Activated gamma-delta T cell treated with anti-CD3 and anti-CD28 coated beads, Interleukin-2, amount 50 U/mL, for 16 hours (primary cell): ENCODE results near the gene NHERF1.

ENCODE experiments used
- DNase-seq: peaks from one replicate; pipeline ENCODE4 v3.0.0-alpha.2; 2020; ENCODE audit warnings: low read depth

NHERF1 gene

DNA sequence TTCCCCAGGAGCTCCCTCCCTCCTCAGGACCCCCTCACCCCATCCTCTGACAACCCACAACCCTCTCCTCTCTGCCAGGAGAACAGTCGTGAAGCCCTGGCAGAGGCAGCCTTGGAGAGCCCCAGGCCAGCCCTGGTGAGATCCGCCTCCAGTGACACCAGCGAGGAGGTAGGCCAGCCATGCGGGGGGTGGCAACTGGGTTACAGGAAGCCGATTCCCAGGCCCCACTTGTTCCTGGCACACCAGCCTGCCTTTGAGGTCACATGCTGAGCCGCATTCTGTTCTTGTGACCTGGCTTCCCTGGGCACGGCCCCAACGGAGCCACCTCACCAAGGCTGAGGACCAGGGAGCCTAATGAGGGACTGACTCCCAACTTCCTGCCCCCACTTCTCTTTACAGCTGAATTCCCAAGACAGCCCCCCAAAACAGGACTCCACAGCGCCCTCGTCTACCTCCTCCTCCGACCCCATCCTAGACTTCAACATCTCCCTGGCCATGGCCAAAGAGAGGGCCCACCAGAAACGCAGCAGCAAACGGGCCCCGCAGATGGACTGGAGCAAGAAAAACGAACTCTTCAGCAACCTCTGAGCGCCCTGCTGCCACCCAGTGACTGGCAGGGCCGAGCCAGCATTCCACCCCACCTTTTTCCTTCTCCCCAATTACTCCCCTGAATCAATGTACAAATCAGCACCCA is 19.8 kb downstream of the NHERF1 start:
- DNase-seq, result no peak

DNA sequence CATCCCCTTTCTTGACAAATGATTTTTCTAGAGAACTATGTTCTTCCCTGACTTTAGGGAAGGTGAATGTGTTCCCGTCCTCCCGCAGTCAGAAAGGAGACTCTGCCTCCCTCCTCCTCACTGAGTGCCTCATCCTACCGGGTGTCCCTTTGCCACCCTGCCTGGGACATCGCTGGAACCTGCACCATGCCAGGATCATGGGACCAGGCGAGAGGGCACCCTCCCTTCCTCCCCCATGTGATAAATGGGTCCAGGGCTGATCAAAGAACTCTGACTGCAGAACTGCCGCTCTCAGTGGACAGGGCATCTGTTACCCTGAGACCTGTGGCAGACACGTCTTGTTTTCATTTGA is 20.3 kb downstream of the NHERF1 start:
- DNase-seq, result no peak

DNA sequence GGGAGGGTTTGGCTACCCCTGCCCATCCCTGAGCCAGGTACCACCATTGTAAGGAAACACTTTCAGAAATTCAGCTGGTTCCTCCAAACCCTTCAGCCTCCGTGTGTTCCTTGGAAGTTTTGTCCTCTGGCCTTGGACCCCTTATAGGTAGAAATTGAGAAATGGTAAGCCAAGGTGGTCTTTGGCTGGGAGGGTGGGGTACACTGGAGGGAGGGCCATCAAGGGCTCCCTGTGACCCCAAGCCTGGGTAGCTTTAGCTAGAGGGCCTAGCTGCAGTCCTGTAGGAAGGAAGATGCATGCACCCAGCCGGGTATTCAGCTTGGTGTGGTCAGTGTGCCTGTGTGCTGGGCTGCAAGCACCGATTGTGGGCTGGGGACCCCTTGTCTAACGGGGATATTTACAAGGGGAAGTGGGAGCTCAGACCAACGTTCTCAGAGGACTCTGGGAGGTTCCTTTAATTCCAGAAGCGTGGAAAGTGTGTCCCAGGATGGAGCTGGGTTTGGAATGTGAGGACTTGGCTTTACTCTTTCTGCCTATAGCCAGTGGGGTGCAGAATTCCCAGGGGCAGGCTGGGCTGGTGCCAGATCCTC is 20.9 kb downstream of the NHERF1 start:
- no peak for DNase-seq

- DNase-seq, result no peak
Observed at GRCh38 chr17:74769856-74770497, 21.5 kb downstream of the NHERF1 start.

- DNase-seq, result peak; percentile 62
Observed at GRCh38 chr17:74770498-74771318, 22.3 kb downstream of the NHERF1 start.

GRCh38 chr17:74771319-74771914 is 23.0 kb downstream of the NHERF1 start:
- DNase-seq, result no peak

DNA sequence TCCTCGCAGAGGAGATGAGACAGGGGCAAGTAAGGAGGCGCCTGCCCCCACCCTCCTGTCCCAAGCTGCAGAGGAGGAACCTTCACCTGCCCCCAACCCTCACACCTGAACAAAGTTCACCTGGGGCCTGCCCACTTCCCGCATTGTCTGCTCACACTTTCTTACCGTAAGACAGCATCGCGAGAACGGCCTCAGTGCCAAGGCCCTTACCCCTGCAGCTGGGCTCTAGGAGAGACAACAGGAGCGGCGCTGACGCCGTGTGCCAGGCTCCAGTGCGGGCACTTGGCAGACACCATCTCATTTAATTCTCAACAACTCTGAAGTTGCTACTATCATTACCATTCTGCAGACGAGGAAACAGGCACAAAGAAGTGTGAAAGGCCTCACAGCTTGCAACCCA is 23.6 kb downstream of the NHERF1 start:
- no peak for DNase-seq

GRCh38 chr17:74773414-74773813 is 25.0 kb downstream of the NHERF1 start:
- no peak for DNase-seq

GRCh38 chr17:74773871-74774286 is 25.5 kb downstream of the NHERF1 start:
- DNase-seq, result no peak

DNA sequence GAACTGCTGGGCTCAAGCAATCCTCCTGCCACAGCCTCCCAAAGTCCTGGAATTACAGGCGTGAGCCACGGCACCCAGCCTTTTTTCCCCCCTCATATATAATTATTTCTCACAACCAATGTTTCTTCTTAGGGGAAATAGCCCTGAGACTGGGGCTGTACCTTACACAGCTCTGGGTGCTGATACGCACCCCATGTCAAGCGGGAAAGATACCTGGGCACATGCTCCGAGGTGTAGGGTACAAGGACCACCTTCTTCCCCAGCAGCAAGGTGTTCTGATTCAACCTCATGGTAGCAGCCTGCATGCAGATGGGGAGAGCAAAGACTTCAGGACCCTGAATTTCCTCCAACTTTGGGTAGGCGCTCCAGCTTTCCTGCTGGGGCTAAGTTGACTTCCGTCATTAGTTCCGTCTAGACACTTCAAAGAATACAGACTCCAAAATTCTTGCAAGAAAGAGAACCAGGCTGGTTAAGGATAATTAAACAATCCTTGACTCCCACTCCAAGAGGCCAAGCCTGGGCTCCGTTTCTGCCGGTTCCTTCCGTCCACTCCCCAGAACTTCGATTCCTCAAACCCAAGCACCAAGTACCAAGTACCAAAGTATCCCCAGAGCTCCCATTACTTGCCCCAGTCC is 27.1 kb downstream of the NHERF1 start:
- no peak for DNase-seq

DNA sequence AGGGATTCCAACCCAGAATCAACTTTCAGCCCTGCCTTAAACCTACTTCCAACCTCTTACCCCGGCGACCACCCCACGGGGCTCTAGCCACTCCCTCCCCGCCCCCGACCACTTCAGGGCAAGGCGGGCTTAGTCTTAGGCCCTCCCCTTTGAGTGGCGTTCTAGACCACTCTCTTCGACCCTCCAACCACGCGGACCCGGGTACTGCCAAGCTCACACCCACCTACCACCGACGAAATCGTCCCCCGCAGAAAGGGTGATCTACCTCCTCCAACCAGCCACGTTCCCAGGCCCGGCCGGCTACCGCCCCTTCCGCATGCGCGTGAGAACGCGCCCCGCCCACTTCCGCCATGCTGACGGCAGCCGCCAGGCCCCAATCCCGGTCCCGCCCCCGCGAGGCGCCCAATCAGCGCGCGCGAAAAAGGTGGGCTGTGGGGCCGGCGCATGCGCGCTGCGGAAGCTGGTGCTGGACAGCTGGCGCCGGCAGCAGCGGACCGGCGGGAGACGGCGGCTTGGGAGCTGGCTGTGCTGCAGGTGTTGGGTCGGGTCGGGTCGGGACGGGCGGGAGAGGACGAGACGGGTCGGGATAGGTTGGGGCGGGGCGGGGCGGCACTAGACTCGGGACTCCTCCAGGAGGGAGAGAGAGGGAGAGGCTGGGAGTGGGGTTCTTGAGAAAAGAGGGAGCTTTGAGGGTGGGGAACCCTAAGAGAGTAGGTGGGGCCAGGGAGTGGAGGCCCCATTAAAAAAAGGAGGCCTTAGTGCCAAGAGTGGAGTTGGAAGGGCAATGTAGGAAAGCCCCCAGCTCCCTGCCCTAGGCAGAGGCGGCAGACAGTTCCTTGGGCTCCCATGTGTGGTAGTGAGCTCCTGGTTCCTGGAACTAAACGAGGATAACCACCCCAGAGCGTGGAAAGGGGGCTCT is 27.9 kb downstream of the NHERF1 start, which contains the start of gene NAT9:
NAT9 (minus strand) TSS at position 302 of the 919 bp plus-strand sequence. CDS start 647 bp downstream, outside the sequence.
- DNase-seq, result peak; percentile 99

DNA sequence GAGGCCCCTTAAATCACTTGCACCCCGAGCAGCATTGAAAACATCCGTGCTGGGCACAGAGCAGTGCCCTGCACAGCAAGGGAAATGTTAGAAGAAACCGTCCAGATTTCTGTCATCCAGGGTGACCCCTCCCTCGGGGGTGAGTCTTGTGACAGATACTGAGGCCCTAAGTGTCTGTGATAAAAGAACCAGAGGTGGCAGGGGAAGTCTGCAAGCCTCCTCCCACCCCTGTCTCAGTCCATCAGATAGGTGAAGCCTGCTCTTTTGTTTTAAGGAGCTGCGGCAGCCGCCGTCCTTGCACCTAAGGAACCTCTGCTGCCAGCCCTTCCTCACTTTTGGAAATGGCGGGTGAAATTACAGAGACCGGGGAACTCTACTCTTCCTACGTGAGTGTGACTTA is 28.6 kb downstream of the NHERF1 start:
- no peak for DNase-seq

DNA sequence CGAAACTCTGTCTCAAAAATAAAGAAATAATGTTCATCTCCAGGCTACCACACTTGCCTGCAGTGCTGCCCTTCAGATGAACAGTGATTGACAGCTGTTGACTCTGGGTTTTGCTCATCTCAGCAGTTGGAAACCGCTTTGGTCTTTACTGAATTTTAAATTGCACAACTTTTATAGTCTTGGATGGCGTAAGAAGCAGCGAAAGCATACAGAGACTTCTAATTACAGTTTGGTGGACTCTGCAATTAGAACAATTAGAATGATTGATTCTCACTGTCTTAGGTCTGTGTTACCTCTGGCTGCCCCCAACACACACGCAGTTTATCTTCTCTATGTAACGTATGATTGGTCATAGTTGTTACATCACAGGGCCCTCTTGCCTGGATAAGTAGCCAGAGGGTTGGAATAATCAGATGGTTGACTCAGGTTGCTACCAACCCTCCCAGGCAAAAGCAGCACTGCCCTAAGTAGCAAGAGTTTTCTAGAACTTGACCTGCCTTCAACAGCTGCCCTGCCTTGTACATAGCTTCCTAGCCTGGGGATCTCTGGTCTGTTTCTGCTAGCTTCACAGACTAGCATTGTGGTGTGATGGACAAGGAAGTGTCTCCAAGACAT is 29.6 kb downstream of the NHERF1 start:
- DNase-seq, result no peak

DNA sequence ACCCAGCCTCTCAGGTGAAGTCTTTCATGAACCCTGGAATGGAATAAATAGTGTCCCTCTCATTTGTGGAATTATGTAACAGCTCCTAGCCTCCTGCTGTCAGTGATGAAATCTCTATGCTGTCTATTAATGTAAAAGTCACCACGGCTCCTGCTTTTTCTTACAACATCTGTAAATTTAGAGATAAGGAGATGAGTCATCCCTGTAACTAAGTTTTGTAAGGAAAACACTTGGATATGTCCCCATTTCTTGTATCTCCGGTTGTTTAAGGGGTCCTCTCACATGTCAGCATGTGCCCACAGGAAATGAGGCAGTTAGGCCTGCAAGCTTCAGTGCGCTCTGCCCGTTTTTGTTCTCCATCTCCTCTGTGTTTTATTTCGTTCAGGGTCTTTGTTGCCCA is 30.5 kb downstream of the NHERF1 start:
- DNase-seq, result no peak

DNA sequence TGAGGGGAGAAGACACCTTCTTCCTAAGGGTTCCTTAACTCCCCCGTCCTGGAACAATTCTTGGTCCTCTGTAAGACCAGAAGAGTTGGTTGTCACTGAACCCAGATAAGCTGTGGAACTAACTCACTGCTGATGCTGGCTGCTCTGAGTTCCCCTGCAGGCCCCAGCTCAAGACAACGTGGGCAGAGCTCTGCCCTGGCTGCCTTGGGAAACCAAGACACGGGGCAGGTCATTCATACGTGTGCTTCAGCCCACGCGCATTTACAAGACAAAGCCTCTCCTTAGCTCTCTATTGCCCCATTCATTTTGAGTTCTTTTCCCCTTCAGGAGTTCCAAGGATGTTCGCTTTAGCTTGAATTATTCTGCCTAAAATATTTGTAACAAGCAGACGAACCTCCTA is 31.1 kb downstream of the NHERF1 start:
- DNase-seq, result no peak

- peak; percentile 45 for DNase-seq
Observed at GRCh38 chr17:74779948-74780400, 31.5 kb downstream of the NHERF1 start.

DNA sequence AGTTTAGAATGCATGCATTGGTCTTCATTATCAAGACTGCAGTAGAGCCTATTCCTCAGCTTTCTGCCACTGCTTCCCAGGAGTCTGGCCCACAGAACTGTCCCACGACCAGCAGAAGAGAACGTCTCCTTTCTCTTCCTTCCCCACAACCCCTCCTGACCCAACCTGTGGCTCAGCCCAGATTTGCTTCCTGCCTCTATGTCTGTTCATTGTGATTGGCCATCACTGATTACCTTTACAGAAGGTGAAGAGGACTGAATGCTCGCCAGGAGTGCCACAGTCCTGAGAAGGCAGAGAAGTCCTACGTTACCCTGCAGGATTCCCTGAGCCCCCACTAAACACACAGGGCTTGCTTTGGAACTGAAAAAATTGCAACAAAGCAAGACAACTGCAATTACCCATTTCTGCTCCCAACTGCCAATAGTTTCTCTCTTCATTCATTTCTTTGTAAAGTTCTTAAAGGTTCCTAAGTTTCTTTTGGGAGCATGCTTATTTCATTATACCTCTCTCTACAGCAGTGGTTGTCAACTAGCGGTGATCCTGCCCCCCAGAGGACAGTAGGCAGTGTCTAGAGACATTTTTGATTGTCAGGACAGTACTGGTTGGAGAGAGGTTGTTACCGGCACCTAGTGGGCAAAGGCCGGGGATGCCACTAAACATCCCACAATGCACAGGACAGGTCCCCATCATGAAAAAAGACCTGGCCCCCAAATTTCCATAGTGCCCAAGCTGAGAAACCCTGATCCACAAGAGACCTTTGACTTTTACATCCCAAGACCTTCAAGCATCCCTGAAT is 32.2 kb downstream of the NHERF1 start:
- DNase-seq, result no peak

DNA sequence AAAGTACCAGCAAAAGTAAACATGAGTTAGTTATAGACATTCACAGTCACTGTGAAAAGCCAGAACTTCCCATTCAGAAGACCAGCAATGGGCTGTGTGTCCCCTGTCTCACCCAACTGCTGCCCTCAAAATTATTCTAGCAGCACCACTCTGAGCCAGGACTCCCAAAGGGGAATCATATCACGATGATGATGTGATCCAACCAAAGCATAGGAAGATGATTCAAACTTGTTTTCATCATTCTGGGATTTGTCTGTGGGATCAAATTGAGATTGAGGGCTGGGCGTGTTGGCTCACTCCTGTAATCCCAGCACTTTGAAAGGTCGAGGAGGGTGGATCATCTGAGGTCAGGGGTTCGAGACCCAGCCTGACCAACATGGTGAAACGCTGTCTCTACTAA is 34.1 kb downstream of the NHERF1 start:
- DNase-seq, result no peak

- DNase-seq, result no peak
Observed at GRCh38 chr17:74784125-74784810, 35.8 kb downstream of the NHERF1 start.
